Duodenal mucosa (tissue), 2 donors: ENCODE measurements around the gene PTER.

Experiments
- H3K27ac ChIP-seq: one replicate; pipeline ENCODE4 v1.7.0; 2013; ENCODE audit warnings: low read depth, low read length
- H3K27me3 ChIP-seq, 2 donors: one replicate each; pipeline ENCODE4 v1.7.0; 2013; ENCODE audit warnings: low read length in 2 of 2, control low read depth in 1 of 2; ENCODE audit not compliant: insufficient read depth in 2 of 2, control insufficient read depth in 1 of 2
- H3K36me3 ChIP-seq, 2 donors: one replicate each; pipeline ENCODE4 v1.7.0; 2013; ENCODE audit warnings: low read length in 2 of 2, control low read depth in 1 of 2; ENCODE audit not compliant: insufficient read depth in 2 of 2, control insufficient read depth in 1 of 2
- H3K4me1 ChIP-seq, 2 donors: one replicate each; pipeline ENCODE4 v1.7.0; 2013; ENCODE audit warnings: low read length in 2 of 2, control low read depth in 1 of 2; ENCODE audit not compliant: insufficient read depth in 2 of 2, control insufficient read depth in 1 of 2
- H3K4me3 ChIP-seq, 2 donors: one replicate each; pipeline ENCODE4 v1.7.0; 2013; ENCODE audit warnings: low read length in 2 of 2, low read depth in 1 of 2
- H3K9ac ChIP-seq, 2 donors: one replicate each; pipeline ENCODE4 v1.7.0; 2013; ENCODE audit warnings: low read length in 2 of 2, low read depth in 1 of 2
- H3K9me3 ChIP-seq, 2 donors: one replicate each; pipeline ENCODE4 v1.7.0; 2013; ENCODE audit warnings: low read length in 2 of 2, control low read depth in 1 of 2; ENCODE audit not compliant: control insufficient read depth in 1 of 2

The PTER gene

DNA sequence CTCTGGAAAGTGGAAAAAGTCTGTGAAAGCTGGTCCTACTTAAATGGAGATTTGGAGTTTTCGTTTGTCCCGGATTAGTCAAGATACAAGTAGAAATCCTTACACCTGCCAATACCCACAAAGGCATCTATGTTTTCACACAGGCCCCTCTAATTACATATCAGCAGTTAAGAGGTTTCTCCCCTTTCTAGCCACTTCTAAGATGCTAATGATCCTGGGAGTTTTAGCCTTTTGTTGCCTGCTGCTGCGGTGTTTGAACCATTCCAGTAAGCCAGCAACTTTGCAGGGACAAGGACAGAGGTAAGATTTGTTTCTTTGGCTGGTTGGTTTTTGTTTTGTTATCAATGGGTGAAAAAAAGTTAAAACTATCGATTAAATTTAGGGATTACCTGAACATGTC lies 90.6 kb downstream of the PTER start:
- Histone ChIP-seq H3K9me3 (no peaks in the 10 kb centered on the region), H3K27me3 (peaks cover 2 to 3% of the 10 kb centered on the region in 2 donors), H3K36me3 (no peaks in the 10 kb centered on the region), H3K27ac (no peak overlapping the region), H3K4me1 (no peaks in the 10 kb centered on the region), H3K4me3 (no peak overlapping the region), H3K9ac (no peak overlapping the region)

DNA sequence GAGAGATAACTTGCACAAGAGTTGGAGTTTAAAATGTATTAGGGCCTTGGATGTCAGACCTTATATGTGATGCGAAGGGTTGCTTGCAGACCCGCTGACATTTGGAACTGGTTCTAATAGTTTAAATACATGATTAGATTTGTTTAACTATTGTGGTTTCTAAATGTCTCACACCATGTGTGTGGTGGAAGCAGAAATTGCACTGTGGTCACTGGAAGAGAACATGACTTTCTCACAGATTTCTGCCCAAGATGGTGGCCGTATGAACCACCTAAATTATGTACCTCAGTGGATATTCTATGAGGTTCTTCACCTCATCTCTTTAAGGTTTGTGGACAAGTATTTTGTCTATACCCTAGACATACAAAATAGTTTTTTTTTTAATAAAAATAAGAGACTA lies 93.0 kb downstream of the PTER start:
- Histone ChIP-seq H3K9me3 (no peaks in the 10 kb centered on the region), H3K9ac (no peak overlapping the region), H3K36me3 (no peaks in the 10 kb centered on the region), H3K27me3 (no peaks in the 10 kb centered on the region), H3K4me3 (no peak overlapping the region), H3K4me1 (no peaks in the 10 kb centered on the region), H3K27ac (no peak overlapping the region)

DNA sequence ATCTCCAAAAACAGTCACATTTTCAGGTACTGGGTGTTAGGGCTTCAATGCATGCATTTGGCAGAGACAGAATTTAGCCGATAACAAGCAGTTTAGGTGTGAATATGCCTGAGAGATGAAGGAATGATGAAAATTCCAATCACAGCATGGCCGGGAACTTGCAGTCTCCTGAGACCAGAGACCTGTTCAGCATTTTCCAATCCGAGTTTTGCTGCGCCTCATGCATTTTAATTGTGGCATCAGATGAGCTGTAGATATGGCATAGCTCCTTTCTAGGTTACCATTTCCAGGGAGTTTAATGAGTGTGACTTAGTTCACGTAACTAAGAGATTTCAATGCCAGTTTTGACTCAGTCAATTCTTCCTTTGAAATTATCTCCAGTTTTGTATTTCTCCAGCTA lies 99.3 kb downstream of the PTER start:
- H3K9ac ChIP-seq: no peak overlapping the region
- no peaks in the 10 kb centered on the region for H3K27me3 ChIP-seq
- H3K9me3 ChIP-seq: no peaks in the 10 kb centered on the region
- H3K4me3 ChIP-seq: no peak overlapping the region
- no peak overlapping the region for H3K27ac ChIP-seq
- H3K36me3 ChIP-seq: no peaks in the 10 kb centered on the region
- no peaks in the 10 kb centered on the region for H3K4me1 ChIP-seq

DNA sequence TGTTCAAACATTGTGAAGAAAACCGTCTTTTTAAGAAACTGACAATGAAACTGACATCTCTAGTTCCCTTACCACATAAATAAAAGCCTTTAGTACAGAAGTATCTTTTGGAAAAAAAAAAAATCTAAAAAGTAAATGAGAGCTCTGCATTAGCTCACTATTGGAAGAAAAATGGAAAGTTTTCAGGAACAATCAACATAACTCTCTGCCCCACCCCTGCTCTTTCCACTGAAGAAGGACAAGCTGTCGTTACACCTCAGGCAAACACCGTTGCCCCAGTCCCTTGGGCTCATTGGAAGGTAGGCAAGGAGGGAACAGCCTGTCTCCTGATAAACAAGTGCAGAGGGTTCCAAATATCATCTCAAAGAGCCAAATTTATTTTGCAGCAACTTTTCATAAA lies 107.3 kb downstream of the PTER start:
- Histone ChIP-seq H3K27ac (no peak overlapping the region), H3K9me3 (no peaks in the 10 kb centered on the region), H3K9ac (no peak overlapping the region), H3K27me3 (no peaks in the 10 kb centered on the region), H3K4me3 (no peak overlapping the region), H3K36me3 (no peaks in the 10 kb centered on the region), H3K4me1 (no peaks in the 10 kb centered on the region)

GRCh38 chr10:16544591-16544990 lies 107.8 kb downstream of the PTER start:
- no peaks in the 10 kb centered on the region for H3K36me3 ChIP-seq
- H3K27me3 ChIP-seq: no peaks in the 10 kb centered on the region
- H3K9me3 ChIP-seq: no peaks in the 10 kb centered on the region
- H3K4me3 ChIP-seq: no peak overlapping the region
- H3K27ac ChIP-seq: no peak overlapping the region
- no peak overlapping the region for H3K9ac ChIP-seq
- H3K4me1 ChIP-seq: no peaks in the 10 kb centered on the region

- Histone ChIP-seq H3K4me3 (no peak overlapping the region), H3K36me3 (no peaks in the 10 kb centered on the region), H3K27ac (no peak overlapping the region), H3K27me3 (no peaks in the 10 kb centered on the region), H3K9ac (no peak overlapping the region), H3K9me3 (no peaks in the 10 kb centered on the region), H3K4me1 (no peaks in the 10 kb centered on the region)
These were observed 108.4 kb downstream of the PTER start for GRCh38 chr10:16545116-16545736.

- no peak overlapping the region for H3K4me3 ChIP-seq
- H3K9me3 ChIP-seq: no peaks in the 10 kb centered on the region
- H3K9ac ChIP-seq: no peak overlapping the region
- no peaks in the 10 kb centered on the region for H3K4me1 ChIP-seq
- H3K36me3 ChIP-seq: no peaks in the 10 kb centered on the region
- no peak overlapping the region for H3K27ac ChIP-seq
- H3K27me3 ChIP-seq: no peaks in the 10 kb centered on the region
These were observed 111.2 kb downstream of the PTER start for GRCh38 chr10:16547973-16548372.

DNA sequence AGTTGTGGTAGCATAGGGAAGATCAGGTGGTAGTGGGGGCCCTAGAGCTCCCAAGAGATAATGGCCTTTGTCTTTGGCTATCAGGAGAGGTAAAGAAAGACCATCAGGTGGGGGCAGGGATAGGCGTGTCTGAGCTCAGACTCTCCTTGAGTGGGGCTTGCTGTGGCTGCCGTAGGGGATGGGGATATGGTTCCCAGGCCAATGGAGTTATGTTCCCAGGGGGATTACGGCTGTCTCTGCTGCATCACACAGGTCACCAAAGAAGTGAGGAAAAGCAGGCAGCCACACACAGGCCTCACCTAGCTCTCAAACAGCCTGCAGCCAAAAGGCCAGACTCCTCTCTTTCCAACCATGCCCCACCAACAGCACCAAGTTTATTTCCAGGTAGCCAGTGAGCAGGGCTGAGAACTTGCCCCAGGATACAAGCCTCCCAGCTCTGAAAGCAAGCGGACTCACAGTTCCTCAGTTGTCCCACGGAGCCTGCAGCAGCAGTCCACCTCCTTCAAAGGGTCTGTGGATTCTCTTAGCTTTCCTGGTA lies 122.5 kb downstream of the PTER start:
- no peaks in the 10 kb centered on the region for H3K9me3 ChIP-seq
- no peak overlapping the region for H3K4me3 ChIP-seq
- no peak overlapping the region for H3K9ac ChIP-seq
- H3K36me3 ChIP-seq: no peaks in the 10 kb centered on the region
- no peak overlapping the region for H3K27ac ChIP-seq
- no peaks in the 10 kb centered on the region for H3K27me3 ChIP-seq
- no peaks in the 10 kb centered on the region for H3K4me1 ChIP-seq

GRCh38 chr10:16562891-16563290 lies 126.1 kb downstream of the PTER start:
- Histone ChIP-seq H3K27me3 (no peaks in the 10 kb centered on the region), H3K4me3 (no peak overlapping the region), H3K4me1 (no peaks in the 10 kb centered on the region), H3K36me3 (no peaks in the 10 kb centered on the region), H3K27ac (no peak overlapping the region), H3K9me3 (no peaks in the 10 kb centered on the region), H3K9ac (no peak overlapping the region)
